Measurements from ENCODE around the gene BORCS6. TPM values are rescaled to one million over a fixed set of nuclear protein-coding genes. Genes with fewer than 3 reads are reported as not detected.

BORCS6 gene
- total and polyA plus RNA-seq, 2 of the 4 experiments (the other 2 are of a cell fraction) = 2.7 to 3.3 TPM

- intact Hi-C loops (cut with micrococcal nuclease) (no loop called here), in situ Hi-C loops (cut with MboI; ENCODE audit: low sequenced_read_pairs) (no loop called here), dilution Hi-C loops (cut with HindIII; ENCODE audit: low sequenced_read_pairs, unreplicated experiment) (loop anchor here (25.0 kb wide), 1 partner anchor 125 kb away; the partner anchor contains the start of genes ALOXE3 and HES7)
- Histone ChIP-seq H2AK9ac (replicated peaks; ENCODE audit: low read depth, low read length, poor library complexity) (no peak overlapping the region), H3K27ac (ENCODE audit: insufficient read depth, low read length) (no peak overlapping the region), H3K23ac (ENCODE audit: low read depth, low read length) (no peak overlapping the region), H3K14ac (replicated peaks; ENCODE audit: low read depth, low read length) (no peak overlapping the region), H2AFZ (replicated peaks; ENCODE audit: low read length, poor library complexity) (no peak overlapping the region), H3K4me2 (ENCODE audit: low read depth, low read length) (no peak overlapping the region), H4K91ac (ENCODE audit: insufficient read depth, low read depth, low read length) (no peak overlapping the region), H3K9me3 (ENCODE audit: control insufficient read depth, insufficient read depth, low read length) (no peaks in the 10 kb centered on the region), H3K36me3 (ENCODE audit: control insufficient read depth, insufficient read depth, low read length) (peaks cover 38% of the 10 kb centered on the region), H3K79me1 (ENCODE audit: low read depth in 1 of 2, low read length in 2 of 2) (no peaks in the 10 kb centered on the region; a peak in 1 of 4 replicates), H3K4ac (ENCODE audit: low read depth, low read length) (no peak overlapping the region), H3K18ac (ENCODE audit: low read depth, low read length) (no peak overlapping the region), H3K9me1 (ENCODE audit: insufficient read depth, low read length) (no peaks in the 10 kb centered on the region), H2BK120ac (ENCODE audit: low read depth, low read length) (no peak overlapping the region), H2BK20ac (ENCODE audit: low read depth, low read length) (no peak overlapping the region), H2BK15ac (ENCODE audit: low read depth, low read length) (no peak overlapping the region), H3K4me1 (ENCODE audit: control insufficient read depth, insufficient read depth, low read length) (no peaks in the 10 kb centered on the region), H4K20me1 (ENCODE audit: insufficient read depth, low read length) (no peaks in the 10 kb centered on the region), H3K9ac (ENCODE audit: low read depth, low read length) (no peak overlapping the region), H2BK5ac (ENCODE audit: low read depth, low read length, poor library complexity, severe bottlenecking) (no peak overlapping the region), H3K27me3 (ENCODE audit: control insufficient read depth, insufficient read depth, low read length) (no peaks in the 10 kb centered on the region), H3K56ac (ENCODE audit: extremely low read depth, insufficient read depth, low read length) (no peak overlapping the region), H4K5ac (ENCODE audit: low read depth, low read length) (no peak overlapping the region), H2AK5ac (ENCODE audit: low read depth, low read length) (no peak overlapping the region), H3K4me3 (ENCODE audit: insufficient read depth, low read depth, low read length) (no peak overlapping the region), H4K8ac (ENCODE audit: low read depth in 2 of 2, low read length in 2 of 2) (no peak overlapping the region)
- ATAC-seq (ENCODE audit: low read depth) (no peak), DNase-seq (no peak)
- no peak for TF ChIP-seq NFE2L2 (IDR thresholded peaks at IDR 0.05; ENCODE audit: low read depth, low read length)
- TF ChIP-seq, protein P1, sequence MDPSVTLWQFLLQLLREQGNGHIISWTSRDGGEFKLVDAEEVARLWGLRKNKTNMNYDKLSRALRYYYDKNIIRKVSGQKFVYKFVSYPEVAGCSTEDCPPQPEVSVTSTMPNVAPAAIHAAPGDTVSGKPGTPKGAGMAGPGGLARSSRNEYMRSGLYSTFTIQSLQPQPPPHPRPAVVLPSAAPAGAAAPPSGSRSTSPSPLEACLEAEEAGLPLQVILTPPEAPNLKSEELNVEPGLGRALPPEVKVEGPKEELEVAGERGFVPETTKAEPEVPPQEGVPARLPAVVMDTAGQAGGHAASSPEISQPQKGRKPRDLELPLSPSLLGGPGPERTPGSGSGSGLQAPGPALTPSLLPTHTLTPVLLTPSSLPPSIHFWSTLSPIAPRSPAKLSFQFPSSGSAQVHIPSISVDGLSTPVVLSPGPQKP (IDR thresholded peaks at IDR 0.05; ENCODE audit: borderline replicate concordance, low read depth, low read length) = no peak
- TF ChIP-seq SMC3 (IDR thresholded peaks at IDR 0.05; ENCODE audit: low read depth, low read length) = no peak
- no peak for TF ChIP-seq RAD21 (IDR thresholded peaks at IDR 0.05; ENCODE audit: low read length)
- TF ChIP-seq RCOR1 (IDR thresholded peaks at IDR 0.05; ENCODE audit: insufficient replicate concordance, low read length) = no peak
- no peak for TF ChIP-seq BHLHE40 (IDR thresholded peaks at IDR 0.05; ENCODE audit: low read depth, low read length)
- no peak for TF ChIP-seq MAFK (IDR thresholded peaks at IDR 0.05; ENCODE audit: low read depth, low read length)
- TF ChIP-seq CTCF (conservative IDR thresholded peaks at IDR 0.05; ENCODE audit: low read depth, low read length) = no peak
- no peak for TF ChIP-seq MXI1 (IDR thresholded peaks at IDR 0.05; ENCODE audit: borderline replicate concordance, low read depth, low read length)
- TF ChIP-seq FOS (IDR thresholded peaks at IDR 0.05; ENCODE audit: low read depth, low read length) = no peak
- TF ChIP-seq CHD1 (IDR thresholded peaks at IDR 0.05; ENCODE audit: low read depth, low read length) = no peak
- no peak for TF ChIP-seq RFX5 (IDR thresholded peaks at IDR 0.05; ENCODE audit: low read depth, low read length)
- no peak for TF ChIP-seq CEBPB (IDR thresholded peaks at IDR 0.05; ENCODE audit: low read depth, low read length)
- TF ChIP-seq POLR2A (IDR thresholded peaks at IDR 0.05; ENCODE audit: low read depth, low read length) = no peak
- TF ChIP-seq MAZ (IDR thresholded peaks at IDR 0.05; ENCODE audit: borderline replicate concordance, low read depth, low read length) = no peak
- TF ChIP-seq USF2 (IDR thresholded peaks at IDR 0.05; ENCODE audit: low read depth, low read length) = no peak
- ChIA-PET POLR2A (ENCODE audit: unreplicated experiment) (interaction anchor here (0.5 kb wide), 1 partner anchor 11 kb away, joined by 3 read pairs; the partner anchor contains the start of gene CTC1), CTCF (interaction anchor here (0.6 kb wide), 1 partner anchor 67 kb away, joined by 6 read pairs; no protein-coding TSS in a partner anchor)
- WGBS, 2 experiments (ENCODE audit: extremely low coverage in 2 of 2, insufficient read length in 1 of 2) = 95% methylated on average over 3 of the region's 7 CpGs; no CpG with 5 or more reads in 1 of the 2 experiments
- BruUV-seq (replicated peaks) = no TSS peak
These were observed 47.2 kb upstream of the BORCS6 start for GRCh38 chr17:8237175-8237574.

Data from IMR-90 (cell line).